ENCODE results near the gene APOC1. TPM values are rescaled to one million over a fixed set of nuclear protein-coding genes. Genes with fewer than 3 reads are reported as not detected.

APOC1 gene
- total RNA-seq, 6 experiments from 2014 or later, result 4,903 to 7,393 (median 5,741) TPM

GRCh38 chr19:44955505-44956439, 41.4 kb downstream of the APOC1 start:
- Histone ChIP-seq H3K4me3 (peak overlapping the region; percentile 96 to 100 (median 99)), H3K9me3 (no peaks in the 10 kb centered on the region), H3K36me3 (no peaks in the 10 kb centered on the region), H3K27me3 (no peaks in the 10 kb centered on the region), H3K27ac (peak overlapping the region; percentile 64 to 93 (median 81)), H3K4me1 (peaks cover 0 to 40% (median 8%) of the 10 kb centered on the region in 4 donors)
- intact Hi-C loops (cut with DNase I), result no loop called here
- ATAC-seq (peak in 1 of 4 donors; percentile 6), DNase-seq (no peak)
- TF ChIP-seq POLR2A (IDR thresholded peaks at IDR 0.05) (no peak), CTCF (IDR thresholded peaks at IDR 0.05) (no peak)
- WGBS (ENCODE audit: insufficient coverage, low coverage, low lambda C conversion rate, missing lambda C conversion rate), result 6% methylated on average over 10 of the region's 40 CpGs

- intact Hi-C loops (cut with DNase I), result no loop called here
- Histone ChIP-seq H3K27me3 (no peaks in the 10 kb centered on the region), H3K36me3 (peaks cover 0 to 11% (median 0%) of the 10 kb centered on the region in 4 donors), H3K9me3 (no peaks in the 10 kb centered on the region), H3K4me3 (no peak overlapping the region), H3K4me1 (peaks cover 0 to 29% (median 8%) of the 10 kb centered on the region in 4 donors), H3K27ac (no peak overlapping the region)
- ATAC-seq (no peak), DNase-seq (no peak)
- TF ChIP-seq CTCF (IDR thresholded peaks at IDR 0.05) (no peak), POLR2A (IDR thresholded peaks at IDR 0.05) (no peak)
- WGBS (ENCODE audit: insufficient coverage, low coverage, low lambda C conversion rate, missing lambda C conversion rate), result 67% methylated on average over 3 of the region's 7 CpGs
These were observed 43.1 kb downstream of the APOC1 start for GRCh38 chr19:44957526-44957925.

- intact Hi-C loops (cut with DNase I), result no loop called here
These were observed 43.7 kb downstream of the APOC1 start for GRCh38 chr19:44958090-44958489.

GRCh38 chr19:44959691-44960090, 45.3 kb downstream of the APOC1 start:
- Histone ChIP-seq H3K9me3 (no peaks in the 10 kb centered on the region), H3K27ac (no peak overlapping the region), H3K36me3 (peaks cover 0 to 28% (median 5%) of the 10 kb centered on the region in 4 donors), H3K27me3 (no peaks in the 10 kb centered on the region), H3K4me3 (no peak overlapping the region), H3K4me1 (peaks cover 0 to 19% (median 6%) of the 10 kb centered on the region in 4 donors)
- DNase-seq (no peak), ATAC-seq (no peak)
- intact Hi-C loops (cut with DNase I), result no loop called here
- no peak for TF ChIP-seq POLR2A (IDR thresholded peaks at IDR 0.05)
- 80% methylated on average over 5 of the region's 5 CpGs for WGBS (ENCODE audit: insufficient coverage, low coverage, low lambda C conversion rate, missing lambda C conversion rate)

More at GRCh38 chr19:44958090-44958489, 43.7 kb downstream of the APOC1 start:
- Histone ChIP-seq H3K27ac (no peak overlapping the region), H3K36me3 (peaks cover 0 to 15% (median 0%) of the 10 kb centered on the region in 4 donors), H3K27me3 (no peaks in the 10 kb centered on the region), H3K4me3 (no peak overlapping the region), H3K9me3 (no peaks in the 10 kb centered on the region), H3K4me1 (peaks cover 0 to 29% (median 8%) of the 10 kb centered on the region in 4 donors)
- ATAC-seq (no peak), DNase-seq (no peak)
- TF ChIP-seq POLR2A (IDR thresholded peaks at IDR 0.05), result no peak
- no peak for TF ChIP-seq CTCF (IDR thresholded peaks at IDR 0.05)
- 85% methylated on average over 4 of the region's 9 CpGs for WGBS (ENCODE audit: insufficient coverage, low coverage, low lambda C conversion rate, missing lambda C conversion rate)
